GM10248 (cell line): Measurements from ENCODE around the gene PIP5K1C.

Experiments
- CTCF ChIA-PET: fragments of 300-600 bp; sonication (Branson Sonifier 250); formaldehyde crosslinking; extraction: SDS; loops from one replicate; lab custom pipeline; 2021; ENCODE audit warnings: antibody characterized with exemption; lab: Yijun Ruan, JAX
- POLR2A ChIA-PET: fragments of 350-650 bp; sonication (Branson Sonifier 250); formaldehyde crosslinking; extraction: SDS; loops from one replicate; lab custom pipeline; 2020; ENCODE audit warnings: antibody characterized with exemption; lab: Yijun Ruan, JAX
- DNase-seq: peaks from one replicate; pipeline ENCODE4 v3.0.0; 2012; ENCODE audit errors: extremely low spot score
- CTCF ChIP-seq: IDR thresholded peaks from 2 replicates; pipeline ENCODE4 v1.5.1; 2012; ENCODE audit warnings: mild to moderate bottlenecking, low read depth; ENCODE audit errors: extremely low read depth, missing control alignments, control extremely low read depth

Gene PIP5K1C

DNA sequence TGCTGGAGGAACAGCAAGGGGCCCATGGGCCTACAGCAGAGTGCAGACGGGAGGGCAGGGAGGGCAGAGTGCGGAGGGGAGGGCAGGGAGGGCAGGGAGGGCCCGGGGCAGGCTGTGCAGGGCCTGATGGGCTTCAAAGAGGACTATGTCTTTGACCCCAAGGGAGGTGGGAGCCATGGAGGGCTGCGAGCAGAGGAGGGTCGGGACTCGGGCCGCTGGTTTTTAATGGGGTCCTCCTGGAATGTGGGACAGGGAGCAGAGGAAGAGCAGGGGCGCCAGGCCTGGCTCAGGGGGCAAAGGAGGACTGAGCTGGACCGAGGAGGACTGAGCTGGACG, 3.6 kb downstream of the PIP5K1C start:
- DNase-seq: no peak
- TF ChIP-seq CTCF: no peak
- ChIA-PET CTCF (interaction anchor here (1.1 to 12.8 kb wide), 4 partner anchors 9 to 27 kb away, joined by 3 to 148 read pairs (median 26); no protein-coding TSS in a partner anchor), POLR2A (no interaction called here)

DNA sequence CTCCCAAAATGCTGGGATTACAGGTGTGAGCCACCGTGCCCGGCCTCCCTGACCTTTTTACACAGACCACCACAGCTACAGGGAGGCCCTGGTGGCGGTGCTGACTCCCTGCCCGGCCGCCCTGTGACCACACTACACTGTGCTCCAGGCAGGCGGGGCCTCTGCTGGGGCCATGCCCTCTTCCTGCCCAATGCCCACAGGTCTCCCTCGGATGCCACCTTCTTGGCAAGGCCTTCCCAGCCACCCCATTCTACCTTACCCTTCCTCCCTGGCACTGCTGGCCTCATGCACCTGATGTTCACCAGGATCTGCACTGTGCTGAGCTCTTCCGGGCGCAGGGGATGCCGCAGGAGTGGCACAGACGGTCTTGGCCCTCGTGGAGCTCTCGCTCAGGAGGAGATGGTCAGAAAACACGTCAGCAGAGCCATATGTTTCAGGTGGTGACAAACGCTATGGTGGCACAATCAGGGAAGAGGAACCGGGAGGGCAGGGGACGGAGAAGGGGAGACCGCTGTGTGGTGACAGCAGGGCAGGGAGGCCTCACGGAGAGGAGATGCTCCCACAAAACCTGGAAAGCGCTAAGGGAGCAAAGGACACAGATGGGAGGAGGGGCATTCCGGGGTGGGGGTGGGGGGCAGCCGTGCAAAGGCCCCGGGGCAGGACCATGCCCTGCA, 4.1 kb downstream of the PIP5K1C start:
- TF ChIP-seq CTCF: no peak
- ChIA-PET CTCF (interaction anchor here (0.9 to 5.4 kb wide), 2 partner anchors 8 to 23 kb away, joined by 5 to 49 read pairs; no protein-coding TSS in a partner anchor), POLR2A (interaction anchor here (0.6 kb wide), 1 partner anchor 391 kb away, joined by 8 read pairs; no protein-coding TSS in a partner anchor)
- DNase-seq: no peak

- no peak for DNase-seq
- ChIA-PET CTCF (interaction anchor here (0.9 kb wide), 1 partner anchor 22 kb away, joined by 5 read pairs; no protein-coding TSS in a partner anchor), POLR2A (interaction anchor here (0.6 kb wide), 1 partner anchor 392 kb away, joined by 8 read pairs; no protein-coding TSS in a partner anchor)
- TF ChIP-seq CTCF: no peak
Observed at GRCh38 chr19:3695124-3695733, 5.0 kb downstream of the PIP5K1C start.

DNA sequence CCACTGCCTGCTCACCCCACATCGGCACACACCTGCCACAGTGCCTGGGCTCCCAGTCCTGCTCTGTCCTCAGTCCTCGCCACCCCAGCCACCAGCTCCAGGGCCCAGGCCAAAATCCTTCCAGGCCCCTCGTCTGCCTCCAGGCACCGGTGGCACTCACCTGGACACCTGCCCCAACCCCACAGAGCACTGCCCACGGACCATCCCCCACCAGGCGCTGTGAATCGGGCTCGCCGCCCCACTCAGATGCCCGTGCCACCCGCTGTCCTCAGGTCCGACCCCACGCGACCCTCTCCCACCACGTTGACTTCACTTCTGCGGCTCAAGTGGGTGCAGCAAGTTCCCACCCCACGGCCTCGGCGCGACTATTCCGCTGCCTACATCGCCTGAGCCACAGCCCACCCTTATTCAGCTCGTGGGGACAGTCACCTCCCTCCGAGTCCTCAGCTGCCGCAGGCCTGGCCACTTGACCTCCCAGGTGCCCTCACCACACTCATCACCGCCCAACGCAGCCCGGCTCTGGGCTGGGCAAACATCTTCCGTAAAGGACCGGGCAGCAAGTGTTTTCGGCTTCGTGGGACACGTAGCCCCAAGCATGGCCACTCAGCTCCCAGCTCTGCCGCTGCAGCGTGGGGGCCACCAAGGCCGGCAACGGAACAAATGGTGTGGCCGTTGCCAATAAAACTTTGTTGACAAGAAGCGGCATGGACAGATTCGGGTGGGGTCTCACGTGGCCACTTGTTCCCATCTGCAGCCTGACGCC, 5.7 kb downstream of the PIP5K1C start:
- DNase-seq: no peak
- no peak for TF ChIP-seq CTCF
- CTCF ChIA-PET: no interaction called here
- POLR2A ChIA-PET: no interaction called here

GRCh38 chr19:3693025-3693925, 7.0 kb downstream of the PIP5K1C start:
- DNase-seq: no peak
- TF ChIP-seq CTCF: no peak
- ChIA-PET POLR2A (interaction anchor here (0.7 kb wide), 1 partner anchor 50 kb away, joined by 6 read pairs; no protein-coding TSS in a partner anchor), CTCF (interaction anchor here (1.1 to 4.0 kb wide), 7 partner anchors 8 to 67 kb away, joined by 3 to 22 read pairs (median 8); no protein-coding TSS in a partner anchor)
